Skeletal muscle satellite cell (primary cell): ENCODE data around the gene MS4A15.
A peak's percentile ranks its signal among the peaks of the same experiment; 100 is the strongest.

Source experiments
- H3K27me3 ChIP-seq: 2 replicates; pipeline ENCODE4 v1.7.0; 2013; ENCODE audit warnings: low read length; ENCODE audit not compliant: control insufficient read depth, insufficient read depth
- H3K36me3 ChIP-seq: 2 replicates; pipeline ENCODE4 v1.7.0; 2013; ENCODE audit warnings: mild to moderate bottlenecking, control low read depth, low read length; ENCODE audit not compliant: insufficient read depth
- H3K4me1 ChIP-seq: 2 replicates; pipeline ENCODE4 v1.7.0; 2013; ENCODE audit warnings: low read length; ENCODE audit not compliant: control insufficient read depth, insufficient read depth
- H3K4me2 ChIP-seq: 2 replicates; pipeline ENCODE4 v1.7.0; 2013; ENCODE audit warnings: mild to moderate bottlenecking, low read length
- H3K4me3 ChIP-seq: 2 replicates; pipeline ENCODE4 v1.7.0; 2013; ENCODE audit warnings: low read length
- H3K9ac ChIP-seq: 2 replicates; pipeline ENCODE4 v1.7.0; 2013; ENCODE audit warnings: mild to moderate bottlenecking, low read depth, low read length, moderate library complexity
- H3K9me3 ChIP-seq: replicated peaks from 2 replicates; pipeline ENCODE4 v1.7.0; 2013; ENCODE audit warnings: mild to moderate bottlenecking, control low read depth, low read length

Gene MS4A15

DNA sequence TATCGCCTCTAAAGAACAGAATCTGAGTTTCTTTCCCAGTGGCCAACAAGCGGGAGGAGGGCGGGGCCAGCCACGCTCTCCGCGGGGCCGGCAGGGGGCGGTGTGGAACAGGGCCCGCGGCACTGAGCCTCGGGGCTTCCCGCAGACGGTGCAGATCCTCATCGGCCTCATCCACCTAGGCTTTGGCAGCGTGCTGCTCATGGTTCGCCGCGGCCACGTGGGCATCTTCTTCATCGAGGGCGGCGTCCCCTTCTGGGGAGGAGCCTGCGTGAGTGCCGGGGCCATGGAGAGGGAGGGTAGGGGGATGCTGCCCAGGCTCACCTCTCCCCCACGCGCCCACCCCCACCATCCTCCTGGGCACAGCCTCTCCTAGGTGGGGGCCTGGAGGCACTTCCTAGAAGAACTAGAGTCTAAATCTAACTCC, 10.7 kb downstream of the MS4A15 start:
- Histone ChIP-seq H3K4me3 (no peak overlapping the region), H3K9ac (no peak overlapping the region), H3K9me3 (no peaks in the 10 kb centered on the region), H3K4me1 (no peaks in the 10 kb centered on the region), H3K36me3 (no peaks in the 10 kb centered on the region), H3K27me3 (peaks cover 29% of the 10 kb centered on the region), H3K4me2 (no peak overlapping the region)

DNA sequence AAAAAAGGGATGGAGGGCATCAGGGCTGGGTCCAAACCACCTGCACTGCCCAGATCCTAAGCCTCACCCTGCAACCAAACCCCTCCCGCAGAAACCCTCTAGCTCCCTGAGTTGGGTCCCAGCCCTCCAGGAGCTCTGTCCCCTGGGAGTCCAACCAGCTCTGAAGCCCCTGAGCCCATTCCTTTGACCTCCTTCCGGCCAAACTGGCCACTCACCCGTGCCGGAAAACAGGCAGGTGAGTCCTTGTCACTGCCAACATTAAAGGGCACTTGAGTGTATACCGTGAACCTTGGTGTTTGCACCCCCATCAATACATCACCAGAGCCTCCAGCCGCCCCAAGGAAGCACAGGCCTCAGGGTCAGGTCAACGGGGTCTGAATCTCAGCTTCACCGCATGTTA, 11.5 kb downstream of the MS4A15 start:
- Histone ChIP-seq H3K4me1 (no peaks in the 10 kb centered on the region), H3K9me3 (no peaks in the 10 kb centered on the region), H3K4me3 (no peak overlapping the region), H3K36me3 (no peaks in the 10 kb centered on the region), H3K4me2 (no peak overlapping the region), H3K27me3 (peaks cover 29% of the 10 kb centered on the region), H3K9ac (no peak overlapping the region)

DNA sequence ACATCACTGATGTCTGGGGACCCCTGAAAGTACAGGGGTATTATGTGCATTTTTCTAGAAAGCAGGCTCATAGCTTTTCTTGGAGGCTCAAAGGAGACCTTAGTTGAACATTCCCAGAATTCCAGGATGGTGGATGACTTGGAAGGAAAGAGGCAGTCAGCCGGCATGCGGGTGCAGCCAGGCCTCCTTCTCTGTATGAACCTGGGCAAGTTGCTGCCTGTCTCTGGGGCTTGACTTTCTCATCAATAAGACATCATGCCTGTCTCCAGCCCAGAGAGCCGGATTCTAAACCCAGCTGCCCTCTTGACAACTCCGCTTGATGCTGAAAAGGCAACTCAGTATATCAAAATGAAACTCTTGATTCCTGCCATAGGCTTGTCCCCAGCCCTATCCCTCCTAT, 12.6 kb downstream of the MS4A15 start:
- no peak overlapping the region for H3K9ac ChIP-seq
- no peak overlapping the region for H3K4me3 ChIP-seq
- H3K4me1 ChIP-seq, result no peaks in the 10 kb centered on the region
- peaks cover 29% of the 10 kb centered on the region for H3K27me3 ChIP-seq
- H3K4me2 ChIP-seq, result no peak overlapping the region
- no peaks in the 10 kb centered on the region for H3K36me3 ChIP-seq
- H3K9me3 ChIP-seq, result no peaks in the 10 kb centered on the region

DNA sequence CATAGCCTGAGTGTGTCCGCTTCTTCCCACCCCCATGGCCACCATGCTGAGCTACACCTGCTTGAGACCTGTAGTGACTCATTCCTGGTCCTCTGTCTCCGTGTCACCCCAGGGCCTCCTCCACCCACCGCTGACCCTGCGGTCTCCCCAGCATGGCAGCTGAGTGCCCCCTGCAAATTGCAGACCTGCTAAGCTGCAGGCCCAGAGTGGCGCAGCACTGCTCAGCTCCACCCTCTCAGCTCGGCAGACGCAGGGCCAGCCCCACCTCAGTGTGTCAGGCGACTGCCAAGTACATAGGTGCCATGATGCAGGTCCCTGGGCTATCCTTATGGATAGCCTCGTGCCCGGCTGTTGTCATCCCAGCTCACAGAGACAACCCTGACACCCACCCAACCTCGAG, 13.1 kb downstream of the MS4A15 start:
- Histone ChIP-seq H3K4me1 (no peaks in the 10 kb centered on the region), H3K27me3 (peaks cover 29% of the 10 kb centered on the region), H3K9ac (no peak overlapping the region), H3K4me3 (no peak overlapping the region), H3K9me3 (no peaks in the 10 kb centered on the region), H3K4me2 (no peak overlapping the region), H3K36me3 (no peaks in the 10 kb centered on the region)

DNA sequence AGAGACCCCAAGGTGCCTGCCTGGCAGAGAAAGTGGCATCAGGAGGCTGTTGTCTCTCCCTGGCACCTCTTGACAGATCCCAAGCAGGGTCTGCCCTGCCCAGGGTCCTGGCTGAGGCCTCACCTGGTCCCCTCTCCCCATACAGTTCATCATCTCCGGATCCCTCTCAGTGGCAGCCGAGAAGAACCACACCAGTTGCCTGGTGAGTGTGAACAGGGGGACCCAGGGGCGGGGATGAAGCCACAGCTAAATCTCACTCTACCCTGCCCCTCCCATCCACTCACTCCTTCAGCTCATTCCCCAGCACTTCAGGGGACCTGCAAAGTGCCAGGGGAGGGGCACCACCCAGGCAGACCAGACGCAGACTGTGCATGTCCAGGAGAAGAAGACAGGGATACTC, 14.5 kb downstream of the MS4A15 start:
- H3K27me3 ChIP-seq, result peaks cover 24% of the 10 kb centered on the region
- no peak overlapping the region for H3K4me3 ChIP-seq
- H3K9me3 ChIP-seq, result no peaks in the 10 kb centered on the region
- H3K36me3 ChIP-seq, result no peaks in the 10 kb centered on the region
- H3K4me1 ChIP-seq, result no peaks in the 10 kb centered on the region
- H3K9ac ChIP-seq, result no peak overlapping the region
- no peak overlapping the region for H3K4me2 ChIP-seq

DNA sequence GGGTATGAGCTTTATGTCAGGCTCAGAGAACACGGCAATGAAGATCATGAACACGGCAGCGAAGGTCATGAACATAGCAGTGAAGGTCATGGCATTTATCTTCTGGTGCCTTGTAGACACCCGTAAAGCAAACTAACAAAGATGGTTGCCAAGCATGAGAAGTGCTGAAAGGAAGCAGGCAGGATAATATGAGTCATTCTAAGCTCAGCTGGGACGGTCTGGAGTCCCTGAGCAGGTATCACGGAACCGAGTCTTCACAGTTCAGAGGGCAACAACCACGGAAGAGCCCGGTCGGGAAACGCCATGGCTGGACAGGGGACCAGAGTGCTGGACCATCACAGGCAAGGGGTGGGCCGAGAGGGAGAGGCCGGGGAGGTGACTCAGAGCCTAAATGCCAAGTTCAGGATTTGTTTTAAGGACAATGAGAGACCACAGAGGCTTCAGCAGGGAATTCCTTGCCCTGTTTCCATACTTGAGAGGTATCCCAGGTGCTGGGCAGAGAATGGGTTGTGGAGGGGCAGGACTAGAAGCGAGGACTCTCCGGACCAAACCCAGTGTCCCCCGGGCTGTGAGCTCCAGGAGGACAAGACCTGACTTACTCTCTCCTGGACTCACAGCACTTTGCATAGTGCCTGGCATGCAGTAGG, 15.3 kb downstream of the MS4A15 start:
- no peak overlapping the region for H3K4me2 ChIP-seq
- H3K36me3 ChIP-seq, result no peaks in the 10 kb centered on the region
- H3K27me3 ChIP-seq, result peaks cover 20% of the 10 kb centered on the region
- H3K4me1 ChIP-seq, result peaks cover 3% of the 10 kb centered on the region
- no peak overlapping the region for H3K9ac ChIP-seq
- no peak overlapping the region for H3K4me3 ChIP-seq
- no peaks in the 10 kb centered on the region for H3K9me3 ChIP-seq

DNA sequence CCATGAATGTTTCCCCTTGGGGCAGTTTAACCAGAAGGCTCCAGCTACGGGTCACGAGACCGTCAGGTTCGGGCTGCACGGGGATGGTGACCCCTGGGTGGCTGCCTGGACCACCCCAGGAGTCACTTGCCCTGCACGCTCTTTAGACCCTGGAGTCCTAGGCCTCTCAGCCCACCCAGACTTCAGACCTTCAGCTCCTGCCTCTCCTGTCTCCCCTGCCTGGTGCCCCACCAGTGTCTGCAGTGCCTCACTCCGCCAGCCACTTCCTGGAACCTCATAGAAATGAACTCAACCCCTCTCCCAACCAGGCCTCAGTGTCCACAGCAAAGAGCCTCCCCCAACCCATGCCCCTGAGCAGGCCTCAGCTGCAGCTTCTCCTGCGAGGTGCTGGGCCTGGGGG, 16.0 kb downstream of the MS4A15 start:
- Histone ChIP-seq H3K36me3 (no peaks in the 10 kb centered on the region), H3K4me2 (no peak overlapping the region), H3K4me1 (peaks cover 8% of the 10 kb centered on the region), H3K4me3 (no peak overlapping the region), H3K9ac (no peak overlapping the region), H3K9me3 (no peaks in the 10 kb centered on the region), H3K27me3 (peaks cover 17% of the 10 kb centered on the region)

DNA sequence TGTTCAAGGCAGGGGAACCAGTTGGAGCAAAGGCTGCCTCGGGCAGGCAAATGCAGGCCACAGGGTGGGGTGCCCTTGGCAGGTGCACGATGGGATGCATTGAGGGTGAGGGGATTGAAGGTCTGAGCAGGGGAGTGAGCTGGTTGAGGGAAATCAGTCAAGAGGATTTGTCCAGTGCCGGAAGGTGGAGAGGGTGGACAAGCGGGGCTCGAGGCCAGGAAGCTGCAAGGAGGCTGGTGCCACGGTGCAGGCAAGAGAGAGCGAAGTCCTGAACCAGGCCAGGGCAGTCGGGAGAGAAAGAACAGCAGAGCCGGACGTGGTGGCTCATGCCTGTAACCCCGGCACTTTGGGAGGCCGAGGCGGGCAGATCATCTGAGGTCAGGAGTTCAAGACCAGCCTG, 18.1 kb downstream of the MS4A15 start:
- H3K9ac ChIP-seq, result no peak overlapping the region
- no peak overlapping the region for H3K4me2 ChIP-seq
- H3K4me3 ChIP-seq, result no peak overlapping the region
- peaks cover 9% of the 10 kb centered on the region for H3K27me3 ChIP-seq
- H3K4me1 ChIP-seq, result peaks cover 8% of the 10 kb centered on the region
- H3K9me3 ChIP-seq, result no peaks in the 10 kb centered on the region
- no peaks in the 10 kb centered on the region for H3K36me3 ChIP-seq

DNA sequence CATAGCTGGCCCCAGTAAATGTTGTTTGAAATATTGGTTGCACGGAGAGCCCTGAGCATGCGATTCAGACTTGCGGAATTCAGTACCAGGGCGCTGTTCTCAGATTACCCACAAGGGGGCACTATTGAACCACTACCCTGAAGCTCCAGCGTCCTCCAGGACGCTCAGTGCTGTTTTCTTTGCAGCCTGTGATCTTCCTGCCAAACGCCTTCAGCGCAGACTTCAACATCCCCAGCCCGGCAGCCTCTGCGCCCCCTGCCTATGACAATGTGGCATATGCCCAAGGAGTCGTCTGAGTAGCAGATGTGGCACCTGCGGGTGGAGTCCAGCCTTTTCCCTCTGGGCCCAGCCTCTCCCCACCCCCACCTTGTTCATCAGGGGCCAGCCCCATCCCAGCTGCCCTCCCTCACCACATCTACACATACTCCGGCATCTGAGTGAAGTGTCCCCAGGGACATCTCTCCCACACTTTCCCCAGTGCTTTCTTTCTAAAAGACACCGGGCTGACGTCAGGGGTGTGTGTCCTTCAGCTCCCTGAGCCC, 18.8 kb downstream of the MS4A15 start:
- Histone ChIP-seq H3K9me3 (no peaks in the 10 kb centered on the region), H3K4me1 (peaks cover 8% of the 10 kb centered on the region), H3K4me2 (peak overlapping the region; percentile 50), H3K4me3 (no peak overlapping the region), H3K27me3 (peaks cover 10% of the 10 kb centered on the region), H3K36me3 (no peaks in the 10 kb centered on the region), H3K9ac (no peak overlapping the region)

DNA sequence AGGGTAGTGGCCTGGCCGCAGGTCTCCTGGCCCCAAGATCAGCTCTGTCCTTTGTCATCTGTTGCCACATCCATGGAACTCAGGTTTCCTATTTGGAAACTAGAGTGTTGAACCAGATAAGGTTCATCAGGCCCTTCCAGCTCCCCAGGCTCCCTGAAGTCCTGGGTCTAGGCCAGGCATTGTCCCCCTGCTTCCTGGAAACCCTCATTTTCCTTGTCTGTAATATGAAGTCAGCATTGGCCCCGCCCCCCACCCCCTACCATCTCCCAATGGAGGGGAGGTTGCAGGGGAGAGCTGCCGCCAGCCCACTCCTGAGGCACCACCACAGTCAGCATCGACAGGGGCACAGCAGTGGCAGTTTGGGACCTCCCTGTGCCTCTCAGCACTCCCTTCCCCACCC, 19.5 kb downstream of the MS4A15 start:
- peaks cover 16% of the 10 kb centered on the region for H3K27me3 ChIP-seq
- no peak overlapping the region for H3K4me2 ChIP-seq
- H3K4me3 ChIP-seq, result no peak overlapping the region
- no peak overlapping the region for H3K9ac ChIP-seq
- H3K36me3 ChIP-seq, result no peaks in the 10 kb centered on the region
- H3K9me3 ChIP-seq, result no peaks in the 10 kb centered on the region
- H3K4me1 ChIP-seq, result peaks cover 8% of the 10 kb centered on the region

DNA sequence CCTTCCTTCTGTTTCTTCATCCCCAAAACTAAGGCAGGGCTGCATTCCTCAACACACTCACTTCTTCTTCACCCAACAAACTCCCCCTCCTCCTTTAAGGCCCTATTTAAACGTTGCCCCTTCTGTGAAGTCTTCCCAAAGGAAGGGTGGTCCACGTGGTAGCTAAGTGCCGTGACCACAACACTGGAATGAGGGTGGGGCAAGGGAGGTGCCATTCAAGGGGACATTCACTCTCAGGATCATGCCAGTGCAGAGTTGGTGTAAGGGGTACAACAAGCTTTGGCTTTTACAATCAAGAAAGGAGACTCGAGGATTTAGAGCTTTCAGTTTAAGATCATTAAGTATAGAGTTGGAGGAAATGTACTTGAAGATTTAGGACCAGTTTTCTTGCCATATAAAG, 20.4 kb downstream of the MS4A15 start:
- H3K4me3 ChIP-seq, result no peak overlapping the region
- H3K9ac ChIP-seq, result no peak overlapping the region
- H3K36me3 ChIP-seq, result no peaks in the 10 kb centered on the region

DNA sequence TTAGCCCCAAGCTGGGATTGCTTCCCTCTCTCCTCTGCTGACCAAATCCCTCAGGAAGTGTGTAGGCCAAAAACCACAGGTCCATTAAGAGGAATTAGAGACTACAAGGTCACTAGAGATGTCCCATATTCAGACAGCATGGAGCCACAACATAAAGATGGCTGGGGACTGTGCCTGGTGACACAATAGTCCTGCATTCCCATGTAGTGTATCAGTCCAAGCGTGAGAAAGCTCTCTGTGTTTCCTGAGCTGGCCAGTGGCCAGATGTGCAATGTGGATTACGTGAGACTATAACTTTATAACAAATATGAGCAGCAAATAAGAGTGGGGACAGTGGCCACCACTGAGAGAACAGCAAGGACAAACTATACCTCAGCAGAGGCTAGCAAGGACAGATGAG, 20.9 kb downstream of the MS4A15 start:
- Histone ChIP-seq H3K9ac (no peak overlapping the region), H3K27me3 (peaks cover 7% of the 10 kb centered on the region), H3K4me2 (no peak overlapping the region), H3K4me1 (peaks cover 8% of the 10 kb centered on the region), H3K36me3 (no peaks in the 10 kb centered on the region), H3K9me3 (no peaks in the 10 kb centered on the region), H3K4me3 (no peak overlapping the region)

More for the DNA sequence above, 20.4 kb downstream of the MS4A15 start:
- no peak overlapping the region for H3K4me2 ChIP-seq
- H3K27me3 ChIP-seq, result peaks cover 8% of the 10 kb centered on the region
- peaks cover 8% of the 10 kb centered on the region for H3K4me1 ChIP-seq
- H3K9me3 ChIP-seq, result no peaks in the 10 kb centered on the region
